Endometrial microvascular endothelial cells (primary cell): ENCODE results near the gene NPEPPS. TPM values are rescaled to one million over a fixed set of nuclear protein-coding genes. Genes with fewer than 3 reads are reported as not detected.

Source experiments
- in situ Hi-C: cut with HindIII; loops from 2 replicates; pipeline ENCODE4 v1.10.0; 2017; ENCODE audit warnings: low sequenced_read_pairs, low pct_unique_long_range_greater_than_20kb; ENCODE audit errors: inconsistent ontology term
- total RNA-seq: library from RNA; depleted of rRNA; stranded (reverse); fragments of >200 nt; gene quantifications from one replicate; pipeline ENCODE4 v1.2.3, GENCODE V29; 2015; ENCODE audit errors: inconsistent ontology term

The NPEPPS gene
- total RNA-seq, 1 donor from 2014 or later = 61.0 TPM

DNA sequence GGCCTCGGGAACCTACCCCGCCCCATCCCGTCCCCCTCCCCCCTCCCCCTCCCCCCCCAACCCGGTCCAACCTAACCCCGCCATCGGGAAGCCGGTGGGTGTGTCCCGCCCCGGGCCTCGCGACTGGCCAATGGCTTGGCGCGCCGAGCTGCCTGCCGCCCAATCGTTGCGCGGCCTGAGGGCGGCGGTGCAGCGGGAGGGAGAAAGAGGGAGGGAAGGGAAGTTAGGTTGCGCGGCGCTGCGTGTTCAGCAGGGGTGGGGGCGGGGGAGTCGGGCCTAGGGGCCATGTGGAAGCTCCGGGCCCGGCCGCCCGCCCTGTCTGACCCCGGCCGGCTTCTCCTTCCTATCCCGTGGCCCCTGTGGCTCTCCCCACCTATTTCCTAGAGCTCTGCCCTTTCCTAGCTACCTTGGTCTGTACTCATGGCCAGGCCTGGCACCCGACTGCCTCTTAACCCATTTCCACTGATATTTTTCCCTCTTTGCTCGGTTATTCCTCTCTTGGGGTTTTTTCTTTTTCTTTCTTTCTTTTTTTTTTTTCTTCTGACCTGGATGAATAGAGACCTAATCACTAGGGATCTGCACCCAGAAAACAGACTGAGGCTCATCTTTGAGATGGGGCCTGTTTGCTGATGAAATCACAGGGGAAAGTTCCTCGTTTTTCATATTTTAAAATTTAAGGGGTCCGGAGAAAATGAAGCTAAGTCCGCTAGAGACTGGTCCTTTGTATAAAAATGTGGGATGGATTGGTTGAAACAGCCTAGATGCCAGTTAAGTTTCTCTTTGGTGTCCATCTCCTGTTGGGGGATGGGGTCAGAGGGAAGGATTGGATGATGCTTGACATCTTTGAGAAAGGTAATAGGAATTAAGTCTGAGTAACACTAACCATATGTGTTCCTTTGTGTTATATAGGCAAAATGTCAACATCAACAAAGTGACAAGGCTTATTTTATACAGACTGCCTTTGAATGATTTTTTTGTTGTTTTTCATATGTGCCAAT, 119.9 kb downstream of the NPEPPS start:
- in situ Hi-C loops = no loop called here

- in situ Hi-C loops = no loop called here
Observed at GRCh38 chr17:47651704-47652103, 120.8 kb downstream of the NPEPPS start.

- in situ Hi-C loops = no loop called here
Observed at GRCh38 chr17:47652570-47652969, 121.7 kb downstream of the NPEPPS start.

- in situ Hi-C loops = no loop called here
Observed at GRCh38 chr17:47653442-47653841, 122.5 kb downstream of the NPEPPS start.

GRCh38 chr17:47654991-47655390, 124.1 kb downstream of the NPEPPS start:
- in situ Hi-C loops = no loop called here

- in situ Hi-C loops = no loop called here
Observed at GRCh38 chr17:47660064-47660492, 129.2 kb downstream of the NPEPPS start.

DNA sequence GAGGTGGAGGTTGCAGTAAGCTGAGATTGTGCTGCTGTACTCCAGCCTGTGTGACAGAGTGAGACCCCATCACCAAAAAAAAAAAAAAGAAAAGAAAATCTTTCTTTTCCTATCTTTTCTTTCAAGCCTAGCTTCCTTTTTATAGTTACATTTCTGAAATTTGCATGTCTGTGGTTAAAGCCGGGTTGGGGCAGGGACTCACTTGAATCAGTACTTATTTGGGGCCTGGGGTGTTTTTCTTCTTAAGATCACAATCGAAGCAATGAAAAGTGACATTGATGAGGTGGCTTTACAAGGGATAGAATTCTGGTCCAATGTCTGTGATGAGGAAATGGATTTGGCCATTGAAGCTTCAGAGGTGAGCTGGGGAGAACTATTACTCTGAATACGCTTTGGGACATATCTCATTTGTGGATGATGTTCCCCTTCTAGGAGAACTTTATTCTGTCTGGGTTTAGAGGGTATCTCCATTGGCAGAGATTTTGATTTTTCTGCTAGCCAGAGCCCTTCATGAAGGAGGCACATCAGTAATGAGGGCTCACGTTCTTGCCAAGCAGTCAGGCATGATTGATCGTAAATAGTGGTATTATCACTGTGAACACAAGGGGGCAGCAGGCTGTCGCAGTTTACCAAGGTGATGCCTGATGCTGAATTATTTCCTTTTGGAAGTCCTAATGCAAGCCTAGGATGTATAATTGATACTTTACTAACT, 133.2 kb downstream of the NPEPPS start:
- in situ Hi-C loops = no loop called here

DNA sequence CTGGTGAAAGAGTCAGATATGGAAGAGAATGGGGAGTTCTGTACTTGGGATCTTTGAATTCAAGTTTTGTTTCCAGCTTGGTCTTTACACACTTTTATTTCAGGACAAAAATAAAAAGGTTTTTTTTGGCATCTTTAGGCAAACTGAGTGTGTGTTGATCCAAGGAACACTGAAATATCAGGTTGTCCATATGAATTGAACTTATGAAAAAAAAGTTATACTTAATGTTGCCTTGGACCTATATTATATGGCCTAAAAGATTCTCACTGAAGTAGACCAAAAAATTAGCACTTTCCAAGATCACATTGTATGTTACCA, 133.7 kb downstream of the NPEPPS start:
- in situ Hi-C loops = no loop called here

- in situ Hi-C loops = no loop called here
Observed at GRCh38 chr17:47665655-47666054, 134.7 kb downstream of the NPEPPS start.

GRCh38 chr17:47669081-47669480, 138.2 kb downstream of the NPEPPS start:
- in situ Hi-C loops = no loop called here

DNA sequence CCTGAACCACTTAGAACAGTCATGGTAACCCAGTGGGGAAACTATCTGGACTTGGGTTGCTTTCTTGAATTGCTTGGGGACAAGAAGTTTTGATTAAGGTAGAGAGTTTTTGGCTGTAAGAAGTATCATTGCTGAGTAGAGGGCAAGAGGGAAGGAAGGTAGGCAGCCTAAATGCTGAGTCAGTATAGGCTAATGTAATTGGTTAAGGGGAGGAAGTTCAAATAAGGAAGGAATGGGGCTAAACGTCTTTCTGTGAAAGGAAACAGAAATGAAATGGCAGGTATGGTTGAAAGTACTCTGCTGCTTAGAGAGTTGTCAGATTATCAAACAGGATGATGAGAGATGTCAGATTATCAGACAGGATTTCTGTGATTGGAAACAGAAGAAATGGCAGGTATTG, 139.2 kb downstream of the NPEPPS start:
- in situ Hi-C loops = no loop called here

Other genes starting within 250 kb of the NPEPPS start
- gene EFCAB13, start 207.2 kb upstream of the NPEPPS start, total RNA-seq = 0.56 TPM
- 488 TPM for gene KPNB1, start 118.8 kb downstream of the NPEPPS start, total RNA-seq
- gene TBKBP1, start 163.1 kb downstream of the NPEPPS start, total RNA-seq = 39.1 TPM
- gene TBX21, start 202.1 kb downstream of the NPEPPS start, total RNA-seq = not detected